OCI-M2 (cell line): ENCODE measurements around the gene ATP8A2.

Source experiments
- DNase-seq: peaks from one replicate; lab custom pipeline; 2025; ENCODE audit not compliant: unreplicated experiment; lab: John Stamatoyannopoulos, UW

ATP8A2 gene

GRCh38 chr13:26022538-26023292, 650.9 kb downstream of the ATP8A2 start:
- DNase-seq = no peak

- no peak for DNase-seq
Measured at GRCh38 chr13:26024558-26024957, 652.8 kb downstream of the ATP8A2 start.

DNA sequence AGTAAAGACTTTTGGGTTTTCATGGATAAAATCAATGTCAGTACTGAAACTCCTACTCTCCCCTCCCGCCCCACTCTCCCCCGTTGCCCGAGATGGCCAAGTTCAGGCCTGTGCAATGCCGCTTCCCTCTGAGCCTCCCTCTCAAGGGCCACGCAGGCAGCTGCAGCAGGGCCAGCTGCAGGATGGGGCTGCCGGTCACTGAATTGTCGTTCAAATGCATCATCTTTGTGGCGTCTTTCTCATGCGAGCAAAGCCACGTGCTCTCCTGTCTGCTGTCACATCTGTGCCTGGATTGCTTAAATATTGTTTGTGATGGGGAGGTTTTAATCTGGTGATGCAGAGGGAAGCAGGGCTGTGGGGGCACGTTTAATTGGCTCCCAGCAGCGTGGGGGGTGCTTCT, 653.4 kb downstream of the ATP8A2 start:
- DNase-seq = no peak

DNA sequence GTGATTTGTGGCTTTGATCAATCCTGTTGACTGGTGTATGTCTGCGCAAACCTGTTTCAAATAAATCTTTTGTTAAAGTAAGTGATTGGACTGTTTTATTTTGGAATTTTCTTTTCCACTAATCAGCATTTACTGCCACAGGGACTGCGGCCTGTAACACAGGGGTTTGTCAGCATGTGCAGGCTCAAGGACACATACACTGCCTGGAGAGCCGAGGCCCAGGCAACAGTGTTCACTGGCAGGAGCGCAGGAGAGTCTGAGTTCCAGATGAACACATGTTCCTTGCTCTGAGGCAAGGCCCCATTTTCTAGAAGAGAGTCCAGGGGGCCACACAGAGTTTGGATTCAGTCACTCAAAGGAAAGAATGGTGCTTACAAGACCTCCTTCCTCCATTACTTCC, 654.0 kb downstream of the ATP8A2 start:
- DNase-seq = no peak

DNA sequence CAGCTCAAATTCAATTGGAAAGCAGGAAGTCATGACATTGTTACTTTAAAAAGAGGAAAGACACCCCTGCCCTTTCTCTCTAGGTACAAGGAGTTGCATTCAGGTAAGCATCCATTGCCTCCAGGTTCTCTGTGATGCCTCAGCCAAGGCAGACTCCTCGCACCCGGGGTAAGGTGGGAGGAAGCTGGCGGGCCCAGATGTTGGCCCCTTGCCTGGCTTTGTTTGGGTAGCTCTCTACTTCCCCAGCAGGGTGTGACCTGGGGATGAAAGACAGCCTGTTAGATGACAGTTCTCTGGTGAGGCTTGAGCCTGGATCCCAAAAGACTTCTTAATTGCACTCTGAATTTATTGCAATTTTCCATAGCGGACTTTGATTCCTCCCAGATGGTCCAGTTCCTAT, 654.4 kb downstream of the ATP8A2 start:
- no peak for DNase-seq

- no peak for DNase-seq
Measured at GRCh38 chr13:26029581-26030136, 657.9 kb downstream of the ATP8A2 start.

- no peak for DNase-seq
Measured at GRCh38 chr13:26030331-26030730, 658.6 kb downstream of the ATP8A2 start.

DNA sequence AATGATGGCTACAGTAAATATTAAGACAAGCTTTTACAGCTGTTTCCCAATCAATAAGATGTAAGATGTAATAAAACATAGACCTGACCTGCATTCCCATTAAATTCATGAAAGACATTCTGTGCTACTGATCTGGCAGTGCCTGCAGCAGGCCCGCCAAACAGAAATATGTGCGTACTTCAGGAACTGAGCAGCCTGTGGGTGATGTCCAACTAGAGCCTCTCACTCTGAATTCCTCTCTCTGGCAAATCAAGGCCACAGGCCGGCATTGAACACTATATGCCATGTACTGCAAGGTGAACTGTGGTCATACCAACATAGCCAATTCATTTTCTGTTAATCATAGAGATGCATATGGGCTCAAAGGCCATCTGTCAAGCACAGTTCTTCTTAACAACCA, 662.2 kb downstream of the ATP8A2 start:
- DNase-seq = no peak

DNA sequence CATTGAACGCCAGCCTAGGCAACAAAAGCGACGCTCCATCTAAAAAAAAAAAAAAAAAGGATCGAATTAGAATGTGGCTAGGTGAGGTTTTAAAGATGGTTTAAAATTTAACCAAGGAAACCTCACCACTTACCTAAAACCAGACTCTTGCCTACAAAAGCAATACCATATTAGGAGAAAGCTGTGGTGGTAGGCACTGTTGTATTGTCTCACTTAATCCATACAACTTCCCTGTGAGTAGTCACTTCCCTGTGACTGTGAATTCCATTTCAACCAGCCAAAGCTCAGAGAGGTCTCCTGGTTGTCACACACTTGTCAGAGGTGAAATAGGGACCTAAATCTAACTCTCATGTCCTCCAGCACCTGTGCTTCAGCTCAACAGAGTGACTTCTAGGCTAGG, 664.6 kb downstream of the ATP8A2 start:
- DNase-seq = no peak

- no peak for DNase-seq
Measured at GRCh38 chr13:26037302-26037701, 665.5 kb downstream of the ATP8A2 start.

- no peak for DNase-seq
Measured at GRCh38 chr13:26038931-26039475, 667.2 kb downstream of the ATP8A2 start.

GRCh38 chr13:26041444-26041843, 669.7 kb downstream of the ATP8A2 start:
- no peak for DNase-seq

DNA sequence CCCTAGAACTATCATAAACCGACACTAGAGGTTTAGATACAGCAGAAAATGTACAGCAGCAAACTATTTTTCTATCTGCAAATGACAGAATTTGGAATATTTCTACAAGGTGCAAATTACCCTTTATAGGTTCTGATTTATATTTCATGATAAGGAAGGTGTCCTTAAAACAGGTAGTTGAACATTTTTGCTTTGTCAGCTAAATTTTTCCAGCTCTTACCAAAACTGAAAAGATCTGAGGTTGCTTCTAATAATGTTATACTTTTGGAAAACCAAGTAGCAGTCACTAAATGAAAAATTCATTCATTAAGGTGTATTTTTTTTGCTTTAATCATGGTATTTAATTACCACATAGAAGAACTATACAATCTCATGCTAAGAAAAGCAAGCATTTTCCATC, 671.0 kb downstream of the ATP8A2 start:
- DNase-seq = no peak

GRCh38 chr13:26045142-26045541, 673.4 kb downstream of the ATP8A2 start:
- no peak for DNase-seq

DNA sequence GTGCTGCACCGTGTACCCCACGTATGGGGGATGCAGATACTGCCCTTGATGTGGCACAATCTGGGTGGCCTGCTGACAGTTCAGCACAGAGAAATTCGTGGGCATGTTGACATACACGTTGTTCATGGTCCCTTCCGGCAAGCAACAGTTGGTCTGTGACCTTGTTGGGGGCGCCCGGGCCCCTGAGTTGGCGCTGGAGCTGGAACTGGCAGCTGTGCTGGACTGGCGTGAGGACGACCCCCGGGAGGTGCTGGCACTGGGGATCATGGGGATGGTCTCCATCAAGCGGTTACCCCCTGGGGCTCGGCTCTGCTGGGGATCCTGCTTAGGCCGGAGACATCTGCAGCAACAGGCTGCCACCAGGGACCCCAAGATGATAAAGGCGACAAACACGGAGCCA, 674.9 kb downstream of the ATP8A2 start:
- no peak for DNase-seq

GRCh38 chr13:26047040-26047439, 675.3 kb downstream of the ATP8A2 start:
- no peak for DNase-seq

DNA sequence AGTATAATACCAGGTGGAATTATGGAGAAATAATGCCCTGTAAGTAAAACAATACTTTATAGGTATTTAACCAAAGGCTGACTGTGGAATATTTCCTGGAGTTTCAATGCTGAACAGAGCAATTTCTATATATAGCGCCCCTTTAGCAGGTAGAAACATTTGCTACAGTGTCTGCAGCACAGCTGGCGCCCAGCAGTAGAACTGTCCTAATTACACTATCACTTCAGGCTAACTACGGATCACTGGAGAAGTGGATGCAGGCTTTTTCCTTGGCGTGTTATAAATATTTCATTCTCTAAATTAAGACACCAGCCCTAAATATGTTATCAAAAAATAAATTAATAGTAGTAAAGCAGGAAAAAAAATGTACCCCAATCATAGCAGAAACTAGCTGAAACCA, 677.0 kb downstream of the ATP8A2 start:
- no peak for DNase-seq

DNA sequence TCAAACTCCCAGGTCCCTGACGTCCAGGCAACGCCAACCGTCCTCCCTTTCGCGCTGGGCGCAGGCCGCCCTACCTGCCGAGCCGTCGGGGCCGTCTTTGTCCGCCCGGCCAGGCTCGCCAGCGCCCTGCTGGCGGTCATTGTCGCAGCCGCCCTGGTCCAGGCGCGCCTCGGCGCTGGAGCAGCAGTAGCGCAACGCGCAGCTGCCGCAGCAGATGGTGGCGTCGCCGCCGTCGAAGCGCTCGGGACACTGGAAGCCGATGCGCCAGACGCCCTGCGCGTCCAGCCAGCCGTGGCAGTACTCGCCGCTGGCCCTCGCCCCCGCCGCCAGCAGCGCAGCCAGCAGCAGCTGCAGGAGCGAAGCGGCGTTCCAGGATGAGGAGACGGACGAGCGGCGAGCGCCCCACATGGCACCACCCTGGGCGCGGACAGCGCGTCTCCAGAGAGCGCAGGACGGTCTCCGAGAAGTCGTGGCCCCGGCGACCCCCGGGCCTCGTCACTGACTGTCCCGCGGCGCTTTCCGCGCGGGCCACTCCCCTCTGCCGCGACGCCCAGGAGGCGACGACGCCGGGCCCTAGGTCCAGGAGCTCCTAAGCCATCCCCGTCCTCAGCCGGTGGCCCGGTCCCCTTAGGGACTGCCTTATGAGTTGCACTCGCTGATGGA, 678.9 kb downstream of the ATP8A2 start:
- no peak for DNase-seq

DNA sequence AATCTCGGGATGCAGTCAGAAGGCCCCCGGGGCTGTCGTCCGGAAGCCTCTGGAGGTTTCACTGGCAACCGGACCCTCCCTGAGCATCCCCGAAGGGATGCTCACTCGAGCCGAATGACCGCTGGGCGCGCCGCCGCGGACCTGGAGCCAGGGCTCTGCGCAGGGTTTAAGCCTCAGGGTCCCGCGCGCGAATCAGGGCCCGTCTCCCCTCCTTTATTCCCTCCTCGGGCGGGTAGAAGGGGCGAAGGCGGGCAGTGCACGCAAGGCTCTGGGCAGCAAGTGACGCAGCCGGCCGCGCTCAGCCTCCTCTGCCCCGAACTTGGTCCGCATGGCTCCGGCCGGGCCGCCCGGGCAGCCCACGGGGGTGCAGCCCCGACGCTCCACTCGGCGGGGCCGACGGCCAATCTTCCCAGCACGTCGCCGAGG, 679.5 kb downstream of the ATP8A2 start:
- DNase-seq = no peak

- no peak for DNase-seq
Measured at GRCh38 chr13:26051657-26052311, 680.0 kb downstream of the ATP8A2 start, which contains the start of gene SHISA2. SHISA2 (minus strand) TSS chr13:26052016; CDS start chr13:26050975, 1,041 bp downstream.

- DNase-seq = no peak
Measured at GRCh38 chr13:26052337-26052736, 680.6 kb downstream of the ATP8A2 start.
